NB4 (cell line): ENCODE data around the gene GALNT9.

Source experiments
- CTCF ChIP-seq: IDR thresholded peaks from one replicate; pipeline ENCODE4 v1.5.1; 2012; ENCODE audit warnings: low read depth, low read length
- MYC ChIP-seq: IDR thresholded peaks from 2 replicates; pipeline ENCODE4 v1.6.1; 2011; ENCODE audit warnings: low read depth, low read length
- POLR2A ChIP-seq: IDR thresholded peaks from 2 replicates; pipeline ENCODE4 v1.6.1; 2011; ENCODE audit warnings: mild to moderate bottlenecking; ENCODE audit not compliant: insufficient read length; ENCODE audit errors: extremely low read depth

GRCh38 chr12:132318135-132318534 is 11.3 kb downstream of the GALNT9 start:
- TF ChIP-seq POLR2A (no peak), CTCF (no peak), MYC (no peak)
